ENCODE results near the gene RILP.

DNA sequence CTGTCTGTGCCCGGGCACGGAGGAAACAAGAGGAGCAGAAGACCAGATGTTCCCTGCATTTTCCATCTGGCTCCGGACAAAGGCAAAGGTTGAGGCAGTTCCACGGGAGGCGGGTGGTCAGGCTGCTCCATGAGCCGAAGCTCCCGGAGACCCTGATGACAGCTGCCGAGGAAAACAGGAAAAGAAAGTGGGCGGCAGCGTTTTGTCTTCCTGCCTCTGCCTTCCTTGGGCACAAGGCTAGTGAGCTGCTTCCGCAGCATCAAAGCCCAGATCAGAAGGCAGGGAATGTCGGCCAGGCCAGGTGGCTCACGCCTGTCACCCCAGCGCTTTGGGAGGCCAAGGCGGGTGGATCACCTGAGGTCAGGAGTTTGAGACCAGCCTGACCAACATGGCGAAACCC lies 37.3 kb downstream of the RILP start:
- TF ChIP-seq, protein P1, sequence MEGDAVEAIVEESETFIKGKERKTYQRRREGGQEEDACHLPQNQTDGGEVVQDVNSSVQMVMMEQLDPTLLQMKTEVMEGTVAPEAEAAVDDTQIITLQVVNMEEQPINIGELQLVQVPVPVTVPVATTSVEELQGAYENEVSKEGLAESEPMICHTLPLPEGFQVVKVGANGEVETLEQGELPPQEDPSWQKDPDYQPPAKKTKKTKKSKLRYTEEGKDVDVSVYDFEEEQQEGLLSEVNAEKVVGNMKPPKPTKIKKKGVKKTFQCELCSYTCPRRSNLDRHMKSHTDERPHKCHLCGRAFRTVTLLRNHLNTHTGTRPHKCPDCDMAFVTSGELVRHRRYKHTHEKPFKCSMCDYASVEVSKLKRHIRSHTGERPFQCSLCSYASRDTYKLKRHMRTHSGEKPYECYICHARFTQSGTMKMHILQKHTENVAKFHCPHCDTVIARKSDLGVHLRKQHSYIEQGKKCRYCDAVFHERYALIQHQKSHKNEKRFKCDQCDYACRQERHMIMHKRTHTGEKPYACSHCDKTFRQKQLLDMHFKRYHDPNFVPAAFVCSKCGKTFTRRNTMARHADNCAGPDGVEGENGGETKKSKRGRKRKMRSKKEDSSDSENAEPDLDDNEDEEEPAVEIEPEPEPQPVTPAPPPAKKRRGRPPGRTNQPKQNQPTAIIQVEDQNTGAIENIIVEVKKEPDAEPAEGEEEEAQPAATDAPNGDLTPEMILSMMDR (IDR thresholded peaks at IDR 0.05; ENCODE audit: poor library complexity) = no peak
- TF ChIP-seq EZH2phosphoT487 (IDR thresholded peaks at IDR 0.05; ENCODE audit: low read depth, severe bottlenecking, unreplicated experiment) (no peak), EZH2 (IDR thresholded peaks at IDR 0.05; ENCODE audit: borderline replicate concordance) (no peak)

All from hepatocyte (in vitro differentiated cells).